Left renal cortex interstitium (tissue), 4 donors: ENCODE measurements around the gene SERPINE3. TPM values are rescaled to one million over a fixed set of nuclear protein-coding genes. Genes with fewer than 3 reads are reported as not detected.

ENCODE experiments used
- DNase-seq, 4 donors: peaks; one replicate each; pipeline ENCODE4 v3.0.0-alpha.2; 2013; ENCODE audit warnings: low read depth in 4 of 4, low spot score in 2 of 4, missing footprints in 1 of 4
- polyA plus RNA-seq, 4 donors: library from polyadenylated mRNA; unstranded; fragments of 120-200 nt; gene quantifications; one replicate each; pipeline ENCODE4 v1.2.1, GENCODE V29; 2013; ENCODE audit not compliant: insufficient read length in 4 of 4

The SERPINE3 gene
- polyA plus RNA-seq, 4 donors = 0.10 to 1.3 (median 0.68) TPM

GRCh38 chr13:51327961-51328360 lies 11.5 kb upstream of the SERPINE3 start:
- no peak for DNase-seq

DNA sequence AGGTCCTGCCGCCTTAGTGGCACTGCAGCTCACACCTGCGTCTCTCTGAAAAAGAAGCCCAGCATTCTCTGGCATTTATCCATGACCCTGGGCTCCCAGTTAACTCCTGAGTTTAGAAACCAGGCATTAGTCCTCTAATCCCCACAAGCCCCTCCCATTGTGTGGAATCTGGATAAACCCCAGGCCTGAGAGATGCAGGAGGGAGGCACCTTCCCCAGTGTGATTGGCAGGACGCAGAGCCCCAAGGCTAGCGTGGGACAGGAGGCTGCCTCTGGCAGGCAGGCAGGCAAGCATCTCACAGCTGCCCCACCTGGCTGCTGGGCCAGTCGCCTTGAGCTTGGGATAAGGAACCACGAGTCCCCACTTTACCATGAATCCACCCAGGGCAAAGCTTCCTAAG lies 11.0 kb upstream of the SERPINE3 start:
- DNase-seq = no peak

DNA sequence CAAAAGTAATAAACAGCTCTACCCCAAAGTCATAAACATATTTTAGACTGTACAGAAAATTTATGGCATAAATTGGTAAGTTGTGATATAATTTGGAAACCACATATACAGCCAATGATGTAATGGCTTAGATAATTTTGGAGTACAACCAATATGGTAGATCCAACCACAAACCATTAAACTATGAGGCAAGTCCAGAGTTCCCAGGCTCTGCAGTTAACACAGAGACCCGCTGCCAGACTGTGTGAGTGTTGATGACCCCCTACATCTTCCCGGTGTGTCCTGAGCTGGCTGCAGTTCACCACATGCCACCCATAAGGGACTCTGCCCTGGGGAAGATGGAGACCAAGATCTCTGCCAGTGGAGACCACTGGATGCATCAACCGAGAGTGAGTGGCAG lies 9.9 kb upstream of the SERPINE3 start:
- DNase-seq = no peak

DNA sequence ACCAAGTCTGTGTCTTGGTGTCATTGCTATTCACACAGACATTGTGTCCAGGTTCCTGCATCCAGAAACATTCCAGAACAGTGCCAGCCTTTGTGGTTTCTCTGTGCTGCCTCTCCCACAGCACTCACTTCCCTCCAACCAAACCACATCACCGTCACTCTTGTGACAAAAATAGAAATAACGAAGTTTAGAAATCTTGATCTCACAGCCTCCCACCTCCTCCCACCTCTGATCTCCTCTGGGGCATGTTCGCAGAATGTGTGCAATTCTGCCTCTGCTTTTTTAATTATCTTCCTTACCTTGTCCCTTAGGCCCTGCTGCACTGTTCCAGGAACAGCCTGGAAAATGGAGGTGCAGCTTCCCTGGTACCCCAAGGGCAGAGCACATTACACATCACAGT lies 8.7 kb upstream of the SERPINE3 start:
- no peak for DNase-seq

- no peak for DNase-seq
These were observed 8.1 kb upstream of the SERPINE3 start for GRCh38 chr13:51331354-51331861.

- DNase-seq = no peak
These were observed 6.7 kb upstream of the SERPINE3 start for GRCh38 chr13:51332566-51333361.

DNA sequence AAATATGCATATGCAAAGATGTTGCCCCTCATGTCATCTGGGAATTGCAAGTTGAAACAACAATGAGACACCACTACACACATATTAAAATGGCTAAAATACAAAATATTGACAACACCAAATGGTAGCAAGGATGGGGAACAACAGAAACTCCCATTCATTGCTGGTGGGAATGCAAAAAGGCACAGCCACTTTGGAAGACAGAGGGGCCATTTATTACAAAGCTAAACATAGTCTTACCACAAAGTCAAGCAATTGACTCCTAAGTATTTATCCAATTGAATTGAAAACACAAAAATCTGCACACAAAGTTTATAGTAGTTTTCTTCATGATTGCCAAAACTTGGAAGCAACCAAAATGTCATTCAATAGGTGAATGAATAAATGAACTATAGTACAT lies 6.1 kb upstream of the SERPINE3 start:
- no peak for DNase-seq

- no peak for DNase-seq
These were observed 5.7 kb upstream of the SERPINE3 start for GRCh38 chr13:51333826-51334225.

DNA sequence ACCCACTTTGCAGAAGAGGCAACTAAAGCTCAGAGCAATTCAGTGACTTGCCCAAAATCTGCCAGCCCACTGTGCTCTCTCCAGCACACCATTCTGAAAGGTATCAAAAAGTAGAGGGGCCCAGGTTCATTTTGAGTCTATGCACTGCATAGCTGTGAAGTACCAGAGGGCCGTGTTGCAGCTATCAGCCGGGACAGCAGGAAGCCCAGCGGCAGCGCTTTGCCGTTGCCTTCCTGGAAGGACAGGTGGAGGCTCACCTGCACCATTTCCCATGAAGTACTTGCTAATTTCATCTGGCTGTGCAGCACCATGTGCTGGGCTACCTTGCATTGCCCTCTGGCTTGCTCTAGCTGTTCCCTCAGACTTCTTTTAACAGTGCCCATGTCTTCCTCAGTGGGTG lies 2.7 kb upstream of the SERPINE3 start:
- DNase-seq = no peak

DNA sequence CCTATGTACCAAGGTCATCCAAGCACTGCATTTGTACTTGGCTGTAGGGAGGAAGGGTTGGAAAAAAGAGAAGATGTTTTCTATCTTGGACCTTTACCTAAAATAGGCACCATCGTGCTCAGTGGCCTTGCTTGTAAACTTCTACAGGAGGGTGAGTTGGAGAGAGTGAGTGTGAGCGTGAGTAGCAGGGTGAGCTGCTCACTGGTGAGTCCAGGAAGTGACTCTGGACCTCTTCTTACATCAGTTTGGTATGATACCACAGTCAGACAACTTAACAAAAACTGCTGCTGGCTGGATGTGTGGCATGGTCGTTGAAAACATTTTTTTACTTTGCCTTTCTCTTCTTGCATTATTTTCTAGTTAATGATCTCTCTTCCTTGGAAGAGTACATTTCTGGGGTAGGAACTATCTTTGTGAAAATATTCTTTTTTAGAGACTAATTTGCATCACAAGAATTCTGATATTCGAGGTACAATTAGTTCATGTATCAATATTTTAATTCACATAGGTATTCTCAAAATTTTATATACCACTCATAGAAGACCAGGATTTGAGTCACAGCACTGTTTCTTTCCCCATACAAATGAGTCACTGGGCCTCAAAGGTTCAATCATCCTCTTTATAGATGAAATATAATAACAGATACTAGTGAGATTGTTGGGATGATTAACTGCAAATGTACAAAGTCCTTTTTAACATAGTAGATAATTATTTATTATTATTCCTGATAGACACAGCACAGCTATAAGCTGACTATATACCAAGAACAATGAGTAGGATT lies 651 bp downstream of the SERPINE3 start:
- no peak for DNase-seq

DNA sequence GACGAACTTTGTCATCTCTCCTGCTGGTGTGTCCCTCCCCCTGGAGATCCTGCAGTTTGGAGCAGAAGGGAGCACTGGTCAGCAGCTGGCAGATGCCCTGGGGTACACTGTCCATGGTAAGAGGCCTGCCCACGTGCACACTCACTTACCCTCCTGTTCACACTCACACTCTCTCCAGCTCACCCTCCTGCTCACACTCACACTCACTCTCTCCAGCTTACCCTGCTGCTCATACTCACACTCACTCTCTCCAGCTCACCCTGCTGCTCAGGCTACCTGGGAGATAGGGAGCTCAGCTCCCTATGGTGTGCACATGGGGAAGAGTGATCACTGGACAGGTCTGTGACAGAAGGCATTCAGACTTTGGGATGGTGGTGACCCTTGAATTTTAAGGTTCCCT lies 1.7 kb downstream of the SERPINE3 start:
- DNase-seq = no peak

GRCh38 chr13:51341791-51342190 lies 2.3 kb downstream of the SERPINE3 start:
- no peak for DNase-seq

DNA sequence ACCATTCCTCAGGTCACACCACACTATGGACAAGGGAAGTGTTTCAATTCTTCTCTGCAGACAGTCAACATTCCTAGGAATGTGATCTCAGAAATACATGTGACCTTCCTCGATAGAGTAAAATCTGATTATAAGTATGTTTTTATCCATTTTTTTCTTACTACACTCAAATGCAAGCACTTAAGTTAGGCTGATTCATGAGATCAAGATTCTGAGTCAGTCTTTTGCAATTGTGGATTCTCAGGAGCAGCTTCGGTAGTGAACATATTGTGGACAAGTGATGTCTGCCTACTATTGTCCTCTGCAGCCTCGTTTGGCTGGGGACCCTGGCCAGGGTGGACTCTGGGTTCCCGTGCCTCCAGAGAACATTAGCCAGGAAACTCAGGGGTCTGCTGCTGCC lies 3.2 kb downstream of the SERPINE3 start:
- DNase-seq = no peak

- DNase-seq = no peak
These were observed 4.0 kb downstream of the SERPINE3 start for GRCh38 chr13:51343475-51343874.

DNA sequence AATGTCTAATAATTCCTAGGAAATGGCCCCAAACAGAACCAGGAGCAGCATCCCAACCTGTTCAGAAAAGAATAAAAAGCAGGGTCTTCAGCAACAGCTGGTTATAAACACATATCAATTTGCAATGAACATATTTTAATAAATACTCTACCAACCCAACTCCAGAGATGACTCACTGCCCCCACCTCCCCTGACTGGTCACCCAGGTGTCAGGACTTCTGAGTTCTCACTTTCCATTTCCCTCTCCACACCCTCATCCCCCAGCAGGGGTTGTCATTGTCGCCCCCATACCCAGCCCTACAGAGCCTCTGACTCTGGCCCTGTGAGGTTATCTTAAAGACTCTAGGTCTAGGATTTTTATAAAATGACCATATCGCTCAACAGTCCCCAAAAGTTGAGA lies 6.9 kb downstream of the SERPINE3 start:
- DNase-seq = no peak

- no peak for DNase-seq
These were observed 7.6 kb downstream of the SERPINE3 start for GRCh38 chr13:51347099-51347498.

- no peak for DNase-seq
These were observed 8.8 kb downstream of the SERPINE3 start for GRCh38 chr13:51348069-51348967.

- no peak for DNase-seq
These were observed 9.5 kb downstream of the SERPINE3 start for GRCh38 chr13:51349016-51349415.

GRCh38 chr13:51355217-51355616 lies 15.7 kb downstream of the SERPINE3 start:
- no peak for DNase-seq

DNA sequence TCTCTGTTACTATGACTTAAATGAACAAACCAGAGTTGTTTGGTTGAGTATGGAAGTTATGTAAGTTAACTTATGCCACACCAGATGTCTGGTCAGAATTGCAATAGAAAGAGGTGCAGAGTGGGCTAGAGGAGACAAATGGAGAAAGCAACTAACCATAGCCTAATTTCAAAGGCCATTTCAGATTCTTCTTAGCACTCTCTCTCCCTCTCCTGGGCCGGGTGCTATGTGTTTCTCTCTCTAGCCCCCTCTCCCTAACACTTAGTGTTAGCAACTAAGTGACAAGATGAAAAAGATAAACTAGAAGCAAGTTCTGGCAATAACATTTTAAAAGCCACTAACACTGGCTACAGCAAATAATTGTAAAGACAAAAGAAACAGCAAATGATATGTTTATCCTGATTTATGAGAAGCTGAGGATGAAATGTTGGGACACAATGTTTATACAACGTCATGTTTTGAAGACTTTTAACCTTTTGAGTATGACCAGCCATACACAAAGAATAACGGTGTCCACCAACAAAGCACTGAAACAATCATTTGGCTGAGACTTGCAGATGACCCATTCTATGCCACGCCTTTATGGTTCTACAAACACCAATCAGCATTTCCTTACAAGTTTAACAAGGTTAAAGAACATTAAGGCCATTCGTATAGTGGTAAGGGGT lies 18.6 kb downstream of the SERPINE3 start:
- DNase-seq = no peak
